ENCODE results near the gene MED13L. TPM values are rescaled to one million over a fixed set of nuclear protein-coding genes. Genes with fewer than 3 reads are reported as not detected.

The MED13L gene
- polyA plus RNA-seq, 4 donors: 9.8 to 74.0 (median 14.3) TPM

GRCh38 chr12:116309343-116309742 lies 31.9 kb upstream of the MED13L start:
- Histone ChIP-seq H3K4me1 (ENCODE audit: control insufficient read depth in 3 of 3, insufficient read depth in 2 of 3, low read depth in 1 of 3, low read length in 2 of 3) (peaks cover 0 to 3% (median 0%) of the 10 kb centered on the region in 3 donors), H3K4me3 (ENCODE audit: low read depth in 1 of 3, low read length in 3 of 3) (no peak overlapping the region), H3K9me3 (ENCODE audit: control insufficient read depth in 2 of 2, insufficient read depth in 1 of 2, low read depth in 1 of 2, low read length in 1 of 2) (peaks cover 0 to 6% of the 10 kb centered on the region in 2 donors), H3K36me3 (ENCODE audit: control insufficient read depth in 3 of 3, insufficient read depth in 2 of 3, low read depth in 1 of 3, low read length in 3 of 3) (no peaks in the 10 kb centered on the region), H3K27ac (ENCODE audit: low read depth in 1 of 3, low read length in 2 of 3) (no peak overlapping the region), H3K27me3 (ENCODE audit: control insufficient read depth in 3 of 3, insufficient read depth in 3 of 3, low read length in 3 of 3) (no peaks in the 10 kb centered on the region)
- FAIRE-seq (no peak), DNase-seq (no peak)
- WGBS, 3 donors: 66 to 90% (median 68%) methylated on average over 1 of the region's 1 CpG

- peaks cover 0 to 6% of the 10 kb centered on the region in 2 donors for H3K9me3 ChIP-seq (ENCODE audit: control insufficient read depth in 2 of 2, insufficient read depth in 1 of 2, low read depth in 1 of 2, low read length in 1 of 2)
- DNase-seq (no peak), FAIRE-seq (no peak)
- peaks cover 0 to 3% (median 0%) of the 10 kb centered on the region in 3 donors for H3K4me1 ChIP-seq (ENCODE audit: control insufficient read depth in 3 of 3, insufficient read depth in 2 of 3, low read depth in 1 of 3, low read length in 2 of 3)
- no peaks in the 10 kb centered on the region for H3K27me3 ChIP-seq (ENCODE audit: control insufficient read depth in 3 of 3, insufficient read depth in 3 of 3, low read length in 3 of 3)
- no peaks in the 10 kb centered on the region for H3K36me3 ChIP-seq (ENCODE audit: control insufficient read depth in 3 of 3, insufficient read depth in 2 of 3, low read depth in 1 of 3, low read length in 3 of 3)
- 86 to 97% (median 89%) methylated on average over 7 of the region's 7 CpGs for WGBS, 3 donors
- no peak overlapping the region for H3K4me3 ChIP-seq (ENCODE audit: low read depth in 1 of 3, low read length in 3 of 3)
- no peak overlapping the region for H3K27ac ChIP-seq (ENCODE audit: low read depth in 1 of 3, low read length in 2 of 3)
Measured at GRCh38 chr12:116308647-116309046, 31.2 kb upstream of the MED13L start.

- H3K4me3 ChIP-seq (ENCODE audit: low read depth in 1 of 3, low read length in 3 of 3): no peak overlapping the region
- FAIRE-seq (no peak), DNase-seq (no peak)
- no peaks in the 10 kb centered on the region for H3K27me3 ChIP-seq (ENCODE audit: control insufficient read depth in 3 of 3, insufficient read depth in 3 of 3, low read length in 3 of 3)
- no peak overlapping the region for H3K27ac ChIP-seq (ENCODE audit: low read depth in 1 of 3, low read length in 2 of 3)
- peaks cover 0 to 8% (median 0%) of the 10 kb centered on the region in 3 donors for H3K4me1 ChIP-seq (ENCODE audit: control insufficient read depth in 3 of 3, insufficient read depth in 2 of 3, low read depth in 1 of 3, low read length in 2 of 3)
- WGBS, 3 donors: 93 to 97% (median 97%) methylated on average over 3 of the region's 3 CpGs
- no peaks in the 10 kb centered on the region for H3K36me3 ChIP-seq (ENCODE audit: control insufficient read depth in 3 of 3, insufficient read depth in 2 of 3, low read depth in 1 of 3, low read length in 3 of 3)
- peaks cover 0 to 6% of the 10 kb centered on the region in 2 donors for H3K9me3 ChIP-seq (ENCODE audit: control insufficient read depth in 2 of 2, insufficient read depth in 1 of 2, low read depth in 1 of 2, low read length in 1 of 2)
Measured at GRCh38 chr12:116306968-116307367, 29.5 kb upstream of the MED13L start.

- Histone ChIP-seq H3K27ac (ENCODE audit: low read depth in 1 of 3, low read length in 2 of 3) (no peak overlapping the region), H3K4me1 (ENCODE audit: control insufficient read depth in 3 of 3, insufficient read depth in 2 of 3, low read depth in 1 of 3, low read length in 2 of 3) (peaks cover 0 to 12% (median 0%) of the 10 kb centered on the region in 3 donors), H3K9me3 (ENCODE audit: control insufficient read depth in 2 of 2, insufficient read depth in 1 of 2, low read depth in 1 of 2, low read length in 1 of 2) (peaks cover 0 to 6% of the 10 kb centered on the region in 2 donors), H3K4me3 (ENCODE audit: low read depth in 1 of 3, low read length in 3 of 3) (no peak overlapping the region), H3K27me3 (ENCODE audit: control insufficient read depth in 3 of 3, insufficient read depth in 3 of 3, low read length in 3 of 3) (no peaks in the 10 kb centered on the region), H3K36me3 (ENCODE audit: control insufficient read depth in 3 of 3, insufficient read depth in 2 of 3, low read depth in 1 of 3, low read length in 3 of 3) (no peaks in the 10 kb centered on the region)
- FAIRE-seq: no peak
- no peak for DNase-seq
- WGBS, 3 donors: 73 to 81% (median 77%) methylated on average over 5 of the region's 5 CpGs
Measured at GRCh38 chr12:116306506-116306905, 29.0 kb upstream of the MED13L start.

GRCh38 chr12:116304621-116305020 lies 27.1 kb upstream of the MED13L start:
- WGBS, 3 donors: 96 to 99% (median 96%) methylated on average over 4 of the region's 4 CpGs
- peaks cover 0 to 12% (median 0%) of the 10 kb centered on the region in 3 donors for H3K4me1 ChIP-seq (ENCODE audit: control insufficient read depth in 3 of 3, insufficient read depth in 2 of 3, low read depth in 1 of 3, low read length in 2 of 3)
- no peaks in the 10 kb centered on the region for H3K27me3 ChIP-seq (ENCODE audit: control insufficient read depth in 3 of 3, insufficient read depth in 3 of 3, low read length in 3 of 3)
- H3K36me3 ChIP-seq (ENCODE audit: control insufficient read depth in 3 of 3, insufficient read depth in 2 of 3, low read depth in 1 of 3, low read length in 3 of 3): no peaks in the 10 kb centered on the region
- peaks cover 0 to 2% of the 10 kb centered on the region in 2 donors for H3K9me3 ChIP-seq (ENCODE audit: control insufficient read depth in 2 of 2, insufficient read depth in 1 of 2, low read depth in 1 of 2, low read length in 1 of 2)
- DNase-seq (no peak), FAIRE-seq (no peak)
- H3K27ac ChIP-seq (ENCODE audit: low read depth in 1 of 3, low read length in 2 of 3): no peak overlapping the region
- H3K4me3 ChIP-seq (ENCODE audit: low read depth in 1 of 3, low read length in 3 of 3): no peak overlapping the region

- no peak overlapping the region for H3K27ac ChIP-seq (ENCODE audit: low read depth in 1 of 3, low read length in 2 of 3)
- DNase-seq: no peak
- H3K27me3 ChIP-seq (ENCODE audit: control insufficient read depth in 3 of 3, insufficient read depth in 3 of 3, low read length in 3 of 3): no peaks in the 10 kb centered on the region
- H3K4me1 ChIP-seq (ENCODE audit: control insufficient read depth in 3 of 3, insufficient read depth in 2 of 3, low read depth in 1 of 3, low read length in 2 of 3): peaks cover 0 to 12% (median 0%) of the 10 kb centered on the region in 3 donors
- no peak for FAIRE-seq
- no peaks in the 10 kb centered on the region for H3K9me3 ChIP-seq (ENCODE audit: control insufficient read depth in 2 of 2, insufficient read depth in 1 of 2, low read depth in 1 of 2, low read length in 1 of 2)
- H3K36me3 ChIP-seq (ENCODE audit: control insufficient read depth in 3 of 3, insufficient read depth in 2 of 3, low read depth in 1 of 3, low read length in 3 of 3): no peaks in the 10 kb centered on the region
- WGBS, 3 donors: 60 to 84% (median 70%) methylated on average over 2 of the region's 2 CpGs
- no peak overlapping the region for H3K4me3 ChIP-seq (ENCODE audit: low read depth in 1 of 3, low read length in 3 of 3)
Measured at GRCh38 chr12:116303929-116304328, 26.4 kb upstream of the MED13L start.

GRCh38 chr12:116303066-116303465 lies 25.6 kb upstream of the MED13L start:
- DNase-seq: no peak
- Histone ChIP-seq H3K9me3 (ENCODE audit: control insufficient read depth in 2 of 2, insufficient read depth in 1 of 2, low read depth in 1 of 2, low read length in 1 of 2) (no peaks in the 10 kb centered on the region), H3K36me3 (ENCODE audit: control insufficient read depth in 3 of 3, insufficient read depth in 2 of 3, low read depth in 1 of 3, low read length in 3 of 3) (no peaks in the 10 kb centered on the region), H3K27me3 (ENCODE audit: control insufficient read depth in 3 of 3, insufficient read depth in 3 of 3, low read length in 3 of 3) (no peaks in the 10 kb centered on the region), H3K4me1 (ENCODE audit: control insufficient read depth in 3 of 3, insufficient read depth in 2 of 3, low read depth in 1 of 3, low read length in 2 of 3) (peaks cover 0 to 12% (median 0%) of the 10 kb centered on the region in 3 donors), H3K4me3 (ENCODE audit: low read depth in 1 of 3, low read length in 3 of 3) (no peak overlapping the region), H3K27ac (ENCODE audit: low read depth in 1 of 3, low read length in 2 of 3) (no peak overlapping the region)
- no peak for FAIRE-seq
- 78 to 88% (median 83%) methylated on average over 4 of the region's 4 CpGs for WGBS, 3 donors

GRCh38 chr12:116302166-116303058 lies 24.9 kb upstream of the MED13L start:
- Histone ChIP-seq H3K4me1 (ENCODE audit: control insufficient read depth in 3 of 3, insufficient read depth in 2 of 3, low read depth in 1 of 3, low read length in 2 of 3) (peaks cover 0 to 12% (median 0%) of the 10 kb centered on the region in 3 donors), H3K36me3 (ENCODE audit: control insufficient read depth in 3 of 3, insufficient read depth in 2 of 3, low read depth in 1 of 3, low read length in 3 of 3) (no peaks in the 10 kb centered on the region), H3K9me3 (ENCODE audit: control insufficient read depth in 2 of 2, insufficient read depth in 1 of 2, low read depth in 1 of 2, low read length in 1 of 2) (no peaks in the 10 kb centered on the region), H3K27ac (ENCODE audit: low read depth in 1 of 3, low read length in 2 of 3) (peak overlapping the region in 1 of 3 donors; percentile 8), H3K4me3 (ENCODE audit: low read depth in 1 of 3, low read length in 3 of 3) (no peak overlapping the region), H3K27me3 (ENCODE audit: control insufficient read depth in 3 of 3, insufficient read depth in 3 of 3, low read length in 3 of 3) (no peaks in the 10 kb centered on the region)
- DNase-seq (peak in 1 of 2 donors; percentile 51), FAIRE-seq (no peak)
- WGBS, 3 donors: 71 to 81% (median 80%) methylated on average over 23 of the region's 23 CpGs

Data from small intestine (tissue), 7 donors.